KMS-11 (cell line): ENCODE data around the gene WDR38.
A peak's percentile ranks its signal among the peaks of the same experiment; 100 is the strongest.

Experiments
- H2AFZ ChIP-seq: fragments of 200-600 bp; sonication (generic); 2 replicates; pipeline ENCODE4 v1.6.1; 2016; ENCODE audit warnings: antibody characterized with exemption, mixed run types, low read depth
- H3K27ac ChIP-seq: fragments of 200-600 bp; sonication (generic); 2 replicates; pipeline ENCODE4 v1.6.1; 2016; ENCODE audit warnings: mild to moderate bottlenecking, mixed run types
- H3K27me3 ChIP-seq: fragments of 200-600 bp; sonication (generic); 2 replicates; pipeline ENCODE4 v1.6.1; 2017; ENCODE audit warnings: mild to moderate bottlenecking, low read depth, mixed run types, moderate library complexity; ENCODE audit not compliant: insufficient read depth
- H3K36me3 ChIP-seq: fragments of 200-600 bp; sonication (generic); 2 replicates; pipeline ENCODE4 v1.6.1; 2017; ENCODE audit warnings: mild to moderate bottlenecking, mixed run types; ENCODE audit not compliant: insufficient read depth
- H3K4me1 ChIP-seq: fragments of 200-600 bp; sonication (generic); 2 replicates; pipeline ENCODE4 v1.6.1; 2016; ENCODE audit warnings: mild to moderate bottlenecking, low read depth, mixed run types; ENCODE audit not compliant: poor library complexity, severe bottlenecking
- H3K4me2 ChIP-seq: fragments of 200-600 bp; sonication (generic); 2 replicates; pipeline ENCODE4 v1.7.0; 2016; ENCODE audit warnings: mild to moderate bottlenecking, mixed run types
- H3K4me3 ChIP-seq: fragments of 200-600 bp; sonication (generic); IDR thresholded peaks from 2 replicates; pipeline ENCODE4 v1.6.1; 2017; ENCODE audit warnings: low read depth, low read length, mixed read lengths; ENCODE audit not compliant: insufficient read depth
- H3K79me2 ChIP-seq: fragments of 200-600 bp; sonication (generic); 2 replicates; pipeline ENCODE4 v1.6.1; 2016; ENCODE audit warnings: low read depth, mixed run types; ENCODE audit not compliant: insufficient read depth
- H3K9ac ChIP-seq: fragments of 200-600 bp; sonication (generic); 2 replicates; pipeline ENCODE4 v1.6.1; 2016; ENCODE audit warnings: mild to moderate bottlenecking, mixed run types
- H4K20me1 ChIP-seq: fragments of 200-600 bp; sonication (generic); 2 replicates; pipeline ENCODE4 v1.6.1; 2016; ENCODE audit warnings: mild to moderate bottlenecking, mixed run types; ENCODE audit not compliant: insufficient read depth
- TF ChIP-seq, protein P1 (sequence below): fragments of 200-600 bp; sonication (generic); conservative IDR thresholded peaks from 2 replicates; pipeline ENCODE4 v1.6.1; 2017; ENCODE audit warnings: low read depth, mild to moderate bottlenecking, antibody characterized with exemption, low read length, moderate library complexity, mixed read lengths

Gene WDR38, protein sequence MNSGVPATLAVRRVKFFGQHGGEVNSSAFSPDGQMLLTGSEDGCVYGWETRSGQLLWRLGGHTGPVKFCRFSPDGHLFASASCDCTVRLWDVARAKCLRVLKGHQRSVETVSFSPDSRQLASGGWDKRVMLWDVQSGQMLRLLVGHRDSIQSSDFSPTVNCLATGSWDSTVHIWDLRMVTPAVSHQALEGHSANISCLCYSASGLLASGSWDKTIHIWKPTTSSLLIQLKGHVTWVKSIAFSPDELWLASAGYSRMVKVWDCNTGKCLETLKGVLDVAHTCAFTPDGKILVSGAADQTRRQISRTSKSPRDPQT

DNA sequence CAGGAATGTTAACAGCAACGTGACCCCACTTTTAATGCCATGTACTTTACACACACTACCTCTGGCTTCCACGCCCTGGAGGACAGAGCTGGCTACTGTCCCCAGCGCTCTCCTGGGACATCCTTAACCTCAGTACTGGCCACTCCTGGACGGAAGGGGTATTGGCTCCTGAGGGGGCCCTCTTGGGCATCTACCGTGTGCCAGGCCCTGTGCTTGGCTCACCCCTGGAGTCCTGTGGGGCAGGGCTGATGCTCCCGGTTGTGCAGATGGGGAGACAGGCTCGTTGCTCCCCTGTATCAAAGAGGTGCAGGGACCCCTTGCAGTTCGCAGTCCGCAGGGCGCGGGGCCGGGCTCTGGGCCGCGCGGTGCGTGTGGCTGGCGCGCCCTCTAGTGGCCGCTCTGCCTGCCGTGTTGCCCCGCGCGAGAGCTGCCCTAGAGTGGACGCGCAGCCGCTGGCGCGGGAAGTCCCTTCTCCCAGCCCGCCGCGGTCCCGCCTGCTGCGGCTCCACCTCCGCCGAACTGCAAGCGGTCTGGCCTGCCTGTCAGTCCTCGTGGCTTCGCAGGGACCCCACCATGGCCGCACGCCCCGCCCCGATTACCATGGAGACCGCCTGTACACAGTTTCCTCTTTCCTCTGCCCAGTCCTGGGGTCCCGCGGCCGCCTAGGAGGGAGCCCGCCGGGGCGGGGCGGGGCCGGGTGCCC, at the start of gene WDR38:
Gene WDR38, plus strand, starts transcription at position 632 of the 703 bp plus-strand sequence. CDS start 72 bp downstream, outside the sequence.
- Histone ChIP-seq H3K27ac (no peak within 1 kb of the TSS), H2AFZ (peak within 1 kb of the TSS; percentile 83)

DNA sequence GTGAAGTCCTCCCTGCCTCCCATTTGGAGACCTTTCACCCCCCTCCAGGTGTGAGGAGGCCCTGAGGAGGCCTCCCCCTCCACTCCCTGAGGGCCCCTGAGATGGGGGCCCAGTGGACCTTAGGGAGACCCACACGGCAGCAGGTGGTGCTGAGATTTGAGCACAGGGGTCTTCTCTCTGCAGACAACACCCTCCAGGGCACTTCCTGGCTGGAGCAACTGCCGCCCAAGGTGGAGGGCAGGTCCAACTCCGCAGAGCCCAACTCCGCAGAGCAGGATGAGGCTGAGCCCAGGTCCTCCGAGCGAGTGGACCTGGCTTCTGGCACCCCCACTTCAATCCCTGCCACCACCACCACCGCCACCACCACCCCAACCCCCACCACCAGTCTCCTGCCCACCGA, 49.3 kb upstream of the WDR38 start:
- no peak overlapping the region for H3K27ac ChIP-seq
- H3K36me3 ChIP-seq: no peaks in the 10 kb centered on the region
- H3K27me3 ChIP-seq: no peaks in the 10 kb centered on the region
- no peaks in the 10 kb centered on the region for H3K4me1 ChIP-seq
- no peak overlapping the region for H3K4me3 ChIP-seq
- no peak overlapping the region for H3K9ac ChIP-seq
- H3K79me2 ChIP-seq: no peaks in the 10 kb centered on the region
- H4K20me1 ChIP-seq: no peaks in the 10 kb centered on the region
- TF ChIP-seq, protein P1, sequence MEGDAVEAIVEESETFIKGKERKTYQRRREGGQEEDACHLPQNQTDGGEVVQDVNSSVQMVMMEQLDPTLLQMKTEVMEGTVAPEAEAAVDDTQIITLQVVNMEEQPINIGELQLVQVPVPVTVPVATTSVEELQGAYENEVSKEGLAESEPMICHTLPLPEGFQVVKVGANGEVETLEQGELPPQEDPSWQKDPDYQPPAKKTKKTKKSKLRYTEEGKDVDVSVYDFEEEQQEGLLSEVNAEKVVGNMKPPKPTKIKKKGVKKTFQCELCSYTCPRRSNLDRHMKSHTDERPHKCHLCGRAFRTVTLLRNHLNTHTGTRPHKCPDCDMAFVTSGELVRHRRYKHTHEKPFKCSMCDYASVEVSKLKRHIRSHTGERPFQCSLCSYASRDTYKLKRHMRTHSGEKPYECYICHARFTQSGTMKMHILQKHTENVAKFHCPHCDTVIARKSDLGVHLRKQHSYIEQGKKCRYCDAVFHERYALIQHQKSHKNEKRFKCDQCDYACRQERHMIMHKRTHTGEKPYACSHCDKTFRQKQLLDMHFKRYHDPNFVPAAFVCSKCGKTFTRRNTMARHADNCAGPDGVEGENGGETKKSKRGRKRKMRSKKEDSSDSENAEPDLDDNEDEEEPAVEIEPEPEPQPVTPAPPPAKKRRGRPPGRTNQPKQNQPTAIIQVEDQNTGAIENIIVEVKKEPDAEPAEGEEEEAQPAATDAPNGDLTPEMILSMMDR: no peak
- no peak overlapping the region for H2AFZ ChIP-seq
- no peak overlapping the region for H3K4me2 ChIP-seq

More for the DNA sequence above, at the start of gene WDR38:
- H3K36me3 ChIP-seq: no peaks in the 10 kb centered on the region
- no peak within 1 kb of the TSS for H3K4me3 ChIP-seq
- H3K9ac ChIP-seq: peak within 1 kb of the TSS; percentile 51; the same call in 1 of the 2 replicates
- peak within 1 kb of the TSS; percentile 73 for H3K4me2 ChIP-seq
- H3K4me1 ChIP-seq: peaks cover 6% of the 10 kb centered on the region
- no peaks in the 10 kb centered on the region for H3K79me2 ChIP-seq
- H3K27me3 ChIP-seq: no peaks in the 10 kb centered on the region
- TF ChIP-seq, protein P1: peak; percentile 85
- no peaks in the 10 kb centered on the region for H4K20me1 ChIP-seq

DNA sequence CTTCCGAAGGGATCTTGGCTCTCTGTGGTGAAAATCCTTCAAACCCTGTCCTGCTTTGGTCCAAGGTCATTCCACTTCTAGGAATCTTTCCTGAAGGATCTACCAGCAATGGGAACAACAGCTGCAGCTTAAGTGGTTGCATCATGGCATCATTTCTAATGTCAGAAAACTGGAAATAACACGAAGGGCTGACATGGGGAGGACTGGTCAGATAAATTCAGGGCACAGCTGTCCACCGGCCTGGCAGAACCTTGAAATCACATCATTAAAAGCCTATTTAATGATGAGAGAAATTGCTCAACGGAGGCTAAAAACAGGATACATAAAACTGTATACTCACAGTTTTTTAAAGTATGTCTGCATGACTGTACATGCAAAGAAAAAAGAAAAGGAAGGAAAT, 48.1 kb upstream of the WDR38 start:
- Histone ChIP-seq H3K9ac (no peak overlapping the region), H4K20me1 (no peaks in the 10 kb centered on the region), H3K36me3 (no peaks in the 10 kb centered on the region), H3K79me2 (no peaks in the 10 kb centered on the region), H3K4me1 (no peaks in the 10 kb centered on the region), H2AFZ (no peak overlapping the region), H3K27ac (no peak overlapping the region), H3K4me2 (no peak overlapping the region), H3K4me3 (no peak overlapping the region), H3K27me3 (no peaks in the 10 kb centered on the region)
- TF ChIP-seq, protein P1: no peak

DNA sequence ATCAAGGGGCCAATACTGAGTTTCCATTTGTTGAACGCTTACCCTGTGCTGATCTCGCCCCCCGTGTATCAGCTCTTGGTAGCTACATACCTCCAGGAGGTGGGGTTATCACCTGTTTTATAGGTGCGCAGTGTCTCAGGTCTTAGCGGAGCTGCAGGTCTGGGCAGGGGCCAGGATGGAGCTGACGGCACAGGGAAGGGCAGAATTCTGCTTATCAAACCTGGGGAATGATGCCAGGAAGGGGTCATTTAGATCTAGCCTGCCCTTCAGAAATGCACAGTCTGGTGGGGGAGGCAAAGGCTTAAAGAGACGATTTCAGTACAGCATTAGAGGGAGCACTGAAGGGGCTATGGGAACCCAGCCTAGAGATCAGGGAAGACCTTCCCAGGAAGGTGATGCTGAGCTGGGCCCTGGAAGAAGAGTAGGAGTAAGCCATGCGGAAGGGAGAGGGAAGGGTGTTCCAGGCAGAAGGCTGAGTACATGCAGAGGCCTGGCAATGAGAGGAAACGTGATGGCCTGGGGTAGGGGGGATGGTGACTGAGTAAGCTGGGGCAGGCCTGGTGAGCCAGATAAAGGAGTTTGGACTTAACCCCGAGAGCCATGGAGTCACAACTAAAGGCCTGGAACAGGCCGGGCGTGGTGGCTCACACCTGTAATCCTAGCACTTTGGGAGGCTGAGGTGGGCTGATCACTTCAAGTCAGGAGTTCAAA, 44.9 kb upstream of the WDR38 start:
- H3K4me2 ChIP-seq: no peak overlapping the region
- H3K27ac ChIP-seq: no peak overlapping the region
- H3K9ac ChIP-seq: no peak overlapping the region
- no peaks in the 10 kb centered on the region for H3K4me1 ChIP-seq
- no peaks in the 10 kb centered on the region for H3K79me2 ChIP-seq
- H3K36me3 ChIP-seq: no peaks in the 10 kb centered on the region
- H4K20me1 ChIP-seq: no peaks in the 10 kb centered on the region
- no peak overlapping the region for H2AFZ ChIP-seq
- no peak overlapping the region for H3K4me3 ChIP-seq
- TF ChIP-seq, protein P1: no peak
- no peaks in the 10 kb centered on the region for H3K27me3 ChIP-seq
